Smooth muscle cell (in vitro differentiated cells): ENCODE data around the gene RAC2. TPM values are rescaled to one million over a fixed set of nuclear protein-coding genes. Genes with fewer than 3 reads are reported as not detected.

Source experiments
- DNase-seq: peaks from one replicate; lab custom pipeline; 2025; ENCODE audit not compliant: unreplicated experiment; lab: John Stamatoyannopoulos, UW
- H2AFZ ChIP-seq: fragments of 200-600 bp; sonication (generic); 2 replicates; pipeline ENCODE4 v1.6.0; 2016; ENCODE audit warnings: antibody characterized with exemption, low read depth, mild to moderate bottlenecking
- H3F3A ChIP-seq: fragments of 200-600 bp; sonication (generic); 2 replicates; pipeline ENCODE4 v1.6.0; 2017; ENCODE audit warnings: antibody characterized with exemption, low read depth
- H3K27ac ChIP-seq: fragments of 200-600 bp; sonication (generic); 2 replicates; pipeline ENCODE4 v1.5.1; 2016; ENCODE audit warnings: low read depth, mild to moderate bottlenecking
- H3K27me3 ChIP-seq: fragments of 200-600 bp; sonication (generic); 2 replicates; pipeline ENCODE4 v1.6.1; 2016; ENCODE audit warnings: low read depth, mild to moderate bottlenecking
- H3K36me3 ChIP-seq: fragments of 200-600 bp; sonication (generic); 2 replicates; pipeline ENCODE4 v1.5.1; 2016; ENCODE audit warnings: low read depth
- H3K4me1 ChIP-seq: fragments of 200-600 bp; sonication (generic); 2 replicates; pipeline ENCODE4 v1.5.1; 2016; ENCODE audit warnings: low read depth
- H3K4me2 ChIP-seq: fragments of 200-600 bp; sonication (generic); 2 replicates; pipeline ENCODE4 v1.6.0; 2016; ENCODE audit warnings: mild to moderate bottlenecking
- H3K4me3 ChIP-seq: fragments of 200-600 bp; sonication (generic); 2 replicates; pipeline ENCODE4 v1.5.1; 2016; ENCODE audit warnings: mild to moderate bottlenecking
- H3K79me2 ChIP-seq: fragments of 200-600 bp; sonication (generic); 2 replicates; pipeline ENCODE4 v1.6.0; 2016; ENCODE audit warnings: low read depth, mild to moderate bottlenecking
- H3K9ac ChIP-seq: fragments of 200-600 bp; sonication (generic); 2 replicates; pipeline ENCODE4 v1.6.0; 2016; ENCODE audit warnings: low read depth
- H3K9me3 ChIP-seq: fragments of 200-600 bp; sonication (generic); replicated peaks from 2 replicates; pipeline ENCODE4 v1.5.1; 2016; ENCODE audit warnings: low read depth
- H4K20me1 ChIP-seq: fragments of 200-600 bp; sonication (generic); 2 replicates; pipeline ENCODE4 v1.6.0; 2016; ENCODE audit warnings: low read depth
- WGBS: methylation state at CpG from one replicate; pipeline ENCODE4 v1.1.7; 2016; ENCODE audit warnings: low lambda C conversion rate; 5-methylcytosine and 5-hydroxymethylcytosine counted together
- polyA plus RNA-seq: library from polyadenylated mRNA; unstranded; fragments of >200 nt; fragmentation: Nextera tagmentation; extraction: Ambion mirVana; gene quantifications from 2 replicates; pipeline ENCODE4 v1.2.1, GENCODE V29; 2016
- total RNA-seq: library from RNA; depleted of rRNA; stranded (reverse); fragments of >200 nt; gene quantifications from 2 replicates; pipeline ENCODE4 v1.2.3, GENCODE V29; 2014
- TF ChIP-seq, protein P1 (sequence below): fragments of 200-600 bp; sonication (generic); IDR thresholded peaks from 2 replicates; pipeline ENCODE4 v1.5.1; 2017; ENCODE audit warnings: borderline replicate concordance, mild to moderate bottlenecking, antibody characterized with exemption; ENCODE audit not compliant: insufficient read depth, poor library complexity, severe bottlenecking

RAC2 gene
- total and polyA plus RNA-seq, 2 experiments from 2014 or later = 3.6 to 4.0 TPM

DNA sequence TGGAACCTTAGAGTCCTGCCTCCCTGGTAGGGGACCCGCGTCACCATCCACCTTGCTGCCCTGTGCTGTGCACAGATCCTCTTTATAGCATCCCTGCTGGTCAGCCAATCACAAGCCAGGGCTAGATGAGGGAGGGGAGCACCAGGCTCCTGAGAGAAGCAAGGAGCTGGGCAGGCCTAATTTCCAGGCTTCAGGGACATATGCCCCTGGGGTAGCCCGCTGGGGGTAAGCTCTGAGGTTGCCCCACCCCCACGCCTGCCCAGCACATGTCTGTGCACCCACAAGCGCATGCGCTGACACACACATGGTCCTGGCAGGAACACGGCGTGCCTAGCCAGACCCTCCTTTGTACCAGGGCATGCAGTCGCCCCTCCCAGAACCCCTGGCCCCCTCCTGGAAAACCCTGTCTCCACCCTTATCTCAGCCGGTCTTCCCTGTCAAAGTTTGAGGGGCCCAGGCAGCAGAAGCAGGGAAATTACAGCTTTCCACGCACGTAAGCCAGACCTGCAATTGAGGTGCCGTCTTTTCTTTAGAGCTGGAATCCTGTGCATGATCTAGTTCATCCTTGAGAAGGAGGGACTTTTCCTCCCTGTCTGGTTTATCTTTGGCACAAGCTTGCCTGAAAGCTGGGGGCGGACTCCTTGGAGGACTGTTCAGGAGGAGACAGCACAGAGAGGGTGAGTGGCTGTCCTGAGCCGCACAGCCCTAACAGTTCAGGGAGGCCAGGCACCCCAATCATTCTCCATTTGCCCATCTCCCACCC, 33.8 kb downstream of the RAC2 start:
- no peak overlapping the region for H3K4me2 ChIP-seq
- H3K36me3 ChIP-seq = no peaks in the 10 kb centered on the region
- H3K9me3 ChIP-seq = no peaks in the 10 kb centered on the region
- TF ChIP-seq, protein P1, sequence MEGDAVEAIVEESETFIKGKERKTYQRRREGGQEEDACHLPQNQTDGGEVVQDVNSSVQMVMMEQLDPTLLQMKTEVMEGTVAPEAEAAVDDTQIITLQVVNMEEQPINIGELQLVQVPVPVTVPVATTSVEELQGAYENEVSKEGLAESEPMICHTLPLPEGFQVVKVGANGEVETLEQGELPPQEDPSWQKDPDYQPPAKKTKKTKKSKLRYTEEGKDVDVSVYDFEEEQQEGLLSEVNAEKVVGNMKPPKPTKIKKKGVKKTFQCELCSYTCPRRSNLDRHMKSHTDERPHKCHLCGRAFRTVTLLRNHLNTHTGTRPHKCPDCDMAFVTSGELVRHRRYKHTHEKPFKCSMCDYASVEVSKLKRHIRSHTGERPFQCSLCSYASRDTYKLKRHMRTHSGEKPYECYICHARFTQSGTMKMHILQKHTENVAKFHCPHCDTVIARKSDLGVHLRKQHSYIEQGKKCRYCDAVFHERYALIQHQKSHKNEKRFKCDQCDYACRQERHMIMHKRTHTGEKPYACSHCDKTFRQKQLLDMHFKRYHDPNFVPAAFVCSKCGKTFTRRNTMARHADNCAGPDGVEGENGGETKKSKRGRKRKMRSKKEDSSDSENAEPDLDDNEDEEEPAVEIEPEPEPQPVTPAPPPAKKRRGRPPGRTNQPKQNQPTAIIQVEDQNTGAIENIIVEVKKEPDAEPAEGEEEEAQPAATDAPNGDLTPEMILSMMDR = no peak
- no peak for DNase-seq
- H3K27ac ChIP-seq = no peak overlapping the region
- H4K20me1 ChIP-seq = no peaks in the 10 kb centered on the region
- H3K79me2 ChIP-seq = no peaks in the 10 kb centered on the region
- H2AFZ ChIP-seq = no peak overlapping the region
- no peaks in the 10 kb centered on the region for H3K4me1 ChIP-seq
- no peaks in the 10 kb centered on the region for H3K27me3 ChIP-seq
- 74% methylated on average over 15 of the region's 15 CpGs for WGBS
- H3K4me3 ChIP-seq = no peak overlapping the region
- no peak overlapping the region for H3K9ac ChIP-seq
- H3F3A ChIP-seq = no peaks in the 10 kb centered on the region

DNA sequence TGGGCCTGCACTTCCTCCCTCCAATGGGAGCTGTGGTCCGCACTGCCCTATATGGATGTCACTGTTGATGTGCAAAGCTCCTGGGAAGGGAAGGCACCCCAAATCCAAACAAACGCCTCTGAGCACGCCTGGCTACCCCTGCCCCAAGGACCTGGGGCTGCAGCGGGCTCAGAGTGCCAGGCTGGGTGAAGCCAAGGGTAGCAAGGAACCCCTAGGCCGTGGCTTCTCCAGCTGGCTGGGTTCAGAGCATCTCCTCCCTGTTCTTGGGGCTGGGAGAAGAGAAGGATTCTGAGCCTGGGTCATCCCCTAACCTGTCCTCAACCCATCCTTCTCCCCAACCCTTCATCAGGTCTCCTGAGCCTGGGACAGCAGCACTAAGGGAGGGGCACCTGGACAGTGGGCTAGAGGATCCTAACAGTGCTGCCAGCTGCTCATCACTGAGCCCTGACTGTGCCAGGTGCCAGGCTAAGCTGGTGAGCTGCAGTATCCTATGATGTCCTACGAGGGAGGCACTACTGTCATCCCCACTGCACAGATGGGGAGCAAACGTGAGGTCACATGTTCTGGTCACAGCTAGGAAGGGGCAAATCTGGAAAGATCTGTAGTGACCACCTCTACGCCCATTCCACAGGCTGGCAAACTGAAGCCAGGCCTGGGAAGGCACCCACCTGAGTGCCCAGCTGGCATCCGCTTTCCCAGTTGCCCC, 34.8 kb downstream of the RAC2 start:
- DNase-seq = no peak
- H3K9ac ChIP-seq = no peak overlapping the region
- no peaks in the 10 kb centered on the region for H3K9me3 ChIP-seq
- TF ChIP-seq, protein P1 = no peak
- WGBS = 87% methylated on average over 9 of the region's 9 CpGs
- no peak overlapping the region for H3K4me3 ChIP-seq
- H4K20me1 ChIP-seq = no peaks in the 10 kb centered on the region
- no peaks in the 10 kb centered on the region for H3K4me1 ChIP-seq
- H3K36me3 ChIP-seq = no peaks in the 10 kb centered on the region
- H3K27me3 ChIP-seq = no peaks in the 10 kb centered on the region
- no peaks in the 10 kb centered on the region for H3K79me2 ChIP-seq
- no peaks in the 10 kb centered on the region for H3F3A ChIP-seq
- H3K4me2 ChIP-seq = no peak overlapping the region
- H2AFZ ChIP-seq = no peak overlapping the region
- H3K27ac ChIP-seq = no peak overlapping the region

DNA sequence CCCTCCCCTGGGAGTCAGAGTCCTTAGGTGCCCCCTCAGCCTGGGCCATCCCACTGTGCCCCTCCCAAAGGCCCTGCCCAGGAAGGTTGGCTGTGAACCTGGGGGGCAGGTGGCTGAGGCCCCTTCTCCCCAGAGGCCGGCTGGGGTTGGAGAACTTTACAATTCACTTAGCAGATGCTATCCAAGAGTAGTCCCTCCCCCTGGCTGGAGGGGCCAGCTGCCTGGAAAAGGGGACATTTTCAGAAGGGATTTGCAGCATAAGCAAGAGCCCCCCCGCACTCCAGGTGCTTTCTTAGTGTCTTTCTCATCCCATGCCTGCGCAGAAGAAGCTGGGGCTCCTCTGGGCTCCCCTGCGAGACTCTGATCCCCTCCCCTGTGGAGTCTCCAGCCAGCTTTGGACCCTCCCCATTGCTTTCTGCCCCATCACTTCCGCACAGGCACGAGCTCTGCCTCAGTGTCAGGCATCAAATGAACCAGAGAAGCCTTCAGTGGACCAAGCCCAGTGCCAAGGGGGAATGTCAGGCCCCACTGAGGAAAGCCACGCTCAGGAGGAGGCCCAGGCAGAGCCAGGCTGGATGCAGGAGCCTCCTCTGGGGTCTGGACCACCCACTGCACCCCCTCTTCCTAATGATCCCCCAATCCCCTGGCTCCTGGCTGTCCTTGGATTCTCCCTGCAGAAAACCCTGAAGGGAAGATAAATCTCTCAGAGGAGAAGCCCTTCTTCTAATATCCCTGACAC, 35.5 kb downstream of the RAC2 start:
- no peak overlapping the region for H3K4me2 ChIP-seq
- no peaks in the 10 kb centered on the region for H4K20me1 ChIP-seq
- no peaks in the 10 kb centered on the region for H3F3A ChIP-seq
- H3K9me3 ChIP-seq = no peaks in the 10 kb centered on the region
- 88% methylated on average over 7 of the region's 7 CpGs for WGBS
- H3K36me3 ChIP-seq = no peaks in the 10 kb centered on the region
- no peaks in the 10 kb centered on the region for H3K79me2 ChIP-seq
- DNase-seq = no peak
- H3K27ac ChIP-seq = no peak overlapping the region
- H3K9ac ChIP-seq = no peak overlapping the region
- no peak overlapping the region for H2AFZ ChIP-seq
- no peaks in the 10 kb centered on the region for H3K27me3 ChIP-seq
- no peak overlapping the region for H3K4me3 ChIP-seq
- H3K4me1 ChIP-seq = no peaks in the 10 kb centered on the region
- TF ChIP-seq, protein P1 = no peak
